HG03025 (cell line): ENCODE measurements around the gene FUNDC2.
A peak's percentile ranks its signal among the peaks of the same experiment; 100 is the strongest.

Source experiments
- ATAC-seq: cut with Tn5 transposase; IDR thresholded peaks from one replicate; pipeline ENCODE4 v1.9.1; 2021; ENCODE audit warnings: mild to moderate bottlenecking, moderate library complexity; ENCODE audit not compliant: unreplicated experiment, low FRiP score

The FUNDC2 gene

GRCh38 chrX:155023907-155024833 is 2.5 kb upstream of the FUNDC2 start:
- ATAC-seq, result no peak

DNA sequence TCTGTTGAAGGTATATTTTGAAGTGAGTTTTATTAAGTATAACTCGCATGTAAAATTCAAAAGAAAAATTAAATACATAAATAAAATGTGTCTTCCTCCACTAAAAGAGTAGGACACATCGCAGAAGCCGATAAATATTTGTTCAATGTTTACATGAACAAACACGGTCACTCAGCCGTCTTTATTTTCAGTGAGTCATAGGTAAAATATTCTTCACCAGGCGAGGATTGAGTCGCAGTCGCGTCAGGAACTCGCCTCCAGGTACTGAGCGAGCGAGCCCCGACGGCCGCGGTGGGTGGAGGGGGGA is 271 bp upstream of the FUNDC2 start:
- no peak for ATAC-seq

DNA sequence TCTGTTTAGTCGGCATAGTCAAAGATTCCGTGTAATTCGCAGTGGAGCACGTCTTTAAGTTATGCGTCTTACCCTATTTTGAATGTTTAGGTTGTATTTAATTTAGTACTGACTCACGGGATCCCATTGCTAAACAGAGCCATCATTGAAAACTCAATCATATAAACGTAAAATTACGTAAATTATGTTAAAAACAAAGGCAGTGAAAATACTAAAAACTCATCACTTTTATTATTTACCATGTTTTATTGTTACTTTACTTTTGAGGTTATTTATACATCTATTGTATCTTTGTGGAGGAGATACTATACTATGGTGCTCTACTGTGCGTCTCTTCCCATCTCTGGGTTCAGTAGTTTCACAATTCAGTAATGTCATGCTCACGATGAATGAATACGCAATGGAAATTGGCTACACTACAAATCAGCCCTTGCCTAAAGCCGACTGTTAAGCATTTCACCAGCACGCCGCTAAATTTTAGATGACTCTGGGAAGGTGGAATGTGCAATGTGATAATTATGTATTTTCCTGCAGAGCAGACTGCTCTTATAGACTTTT is 944 bp downstream of the FUNDC2 start:
- ATAC-seq, result no peak

DNA sequence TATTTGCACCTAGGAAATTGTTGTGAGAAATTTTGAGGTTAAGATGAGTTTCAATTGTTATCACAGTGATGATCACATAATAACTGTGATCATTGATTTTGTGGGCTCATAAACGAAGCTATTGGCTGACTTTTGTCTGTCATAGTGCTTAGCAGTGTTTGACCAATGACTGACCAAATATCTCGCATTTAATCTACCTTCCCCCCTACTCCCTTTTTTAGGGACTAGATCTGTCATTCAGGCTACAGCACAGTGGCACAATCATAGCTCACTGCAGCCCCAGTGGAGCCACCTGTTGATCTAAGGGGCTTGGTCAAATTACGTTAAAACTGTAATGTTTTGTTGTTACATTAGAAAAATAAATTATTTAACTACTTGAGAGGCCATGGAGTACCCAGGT is 1.5 kb downstream of the FUNDC2 start:
- no peak for ATAC-seq

- ATAC-seq, result no peak
These were observed 2.2 kb downstream of the FUNDC2 start for GRCh38 chrX:155028877-155029291.

DNA sequence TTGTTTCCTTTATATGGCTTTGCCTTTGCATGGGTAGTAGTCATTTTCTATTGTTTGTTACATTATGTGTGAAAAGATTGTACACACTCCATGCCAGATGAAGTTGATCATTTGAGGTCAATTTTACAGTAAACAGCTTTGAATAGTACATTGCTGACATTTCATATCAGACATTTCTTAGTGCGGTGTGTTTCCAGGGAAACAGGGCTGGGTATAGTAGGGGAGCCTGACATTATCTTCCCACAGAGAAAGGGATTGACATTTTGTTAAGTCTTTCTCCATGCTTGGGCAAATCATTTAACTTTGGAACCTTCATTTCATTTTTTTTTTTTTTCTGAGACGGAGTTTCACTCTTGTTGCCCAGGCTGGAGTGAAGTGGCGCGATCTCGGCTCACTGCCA is 5.0 kb downstream of the FUNDC2 start:
- ATAC-seq, result no peak

- no peak for ATAC-seq
These were observed 9.0 kb downstream of the FUNDC2 start for GRCh38 chrX:155035688-155036087.

- ATAC-seq, result no peak
These were observed 19.6 kb downstream of the FUNDC2 start for GRCh38 chrX:155046129-155046810.

- ATAC-seq, result no peak
These were observed 20.3 kb downstream of the FUNDC2 start for GRCh38 chrX:155046811-155047528.

- no peak for ATAC-seq
These were observed 22.5 kb downstream of the FUNDC2 start for GRCh38 chrX:155048977-155049619.

DNA sequence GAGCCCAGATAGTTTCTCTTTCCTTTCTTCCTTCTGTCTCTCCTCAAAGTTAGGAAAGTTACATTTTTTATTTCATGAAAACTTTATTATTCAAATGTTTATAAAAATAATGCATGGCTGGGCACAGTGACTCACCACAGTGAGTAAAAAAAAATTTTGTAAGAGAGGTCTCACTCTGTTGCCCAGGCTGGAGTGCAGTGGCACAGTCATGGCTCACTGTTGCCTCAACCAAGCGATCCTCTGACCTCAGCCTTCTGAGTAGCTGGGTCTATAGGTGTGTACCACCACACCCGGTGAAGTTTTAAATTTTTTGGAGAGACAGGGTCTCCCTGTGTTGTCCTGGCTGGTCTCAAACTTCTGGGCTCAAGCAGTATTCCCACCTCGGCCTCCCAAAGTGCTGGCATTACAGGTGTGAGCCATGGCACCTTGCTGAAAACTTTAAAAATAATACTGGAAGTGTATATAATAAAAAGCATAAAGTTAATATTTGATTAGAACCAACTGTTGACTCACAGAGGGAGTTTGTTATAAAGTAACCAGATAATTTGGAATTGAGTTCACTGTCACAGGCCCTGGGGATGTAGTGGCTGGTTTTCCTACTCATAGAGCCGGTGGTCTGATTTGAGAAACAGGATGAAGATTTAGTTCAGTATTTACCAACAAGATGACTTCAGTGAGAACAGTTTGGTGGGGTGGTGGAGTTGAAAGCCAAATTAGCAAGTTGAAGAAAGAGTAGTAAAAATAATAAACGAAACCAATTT is 26.3 kb downstream of the FUNDC2 start:
- ATAC-seq, result no peak

DNA sequence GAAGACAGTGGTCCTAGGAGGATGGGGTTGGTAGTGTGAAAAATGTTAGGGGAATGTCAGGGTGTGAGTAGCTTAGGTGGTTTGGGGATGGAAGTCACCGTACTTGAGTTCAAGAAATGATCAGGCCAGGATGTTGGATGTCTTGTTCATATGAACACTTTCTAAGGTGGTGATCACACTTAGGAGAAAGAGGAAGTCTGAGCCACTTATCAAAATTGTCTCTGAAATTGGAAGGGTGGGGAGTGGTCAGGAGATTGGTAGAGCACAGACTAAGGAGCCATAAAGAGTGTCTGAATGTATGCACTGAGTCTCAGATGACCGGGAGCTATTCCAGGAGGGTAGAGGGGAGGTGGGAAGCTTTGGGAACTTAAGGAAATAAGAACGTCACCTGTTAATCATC is 27.0 kb downstream of the FUNDC2 start:
- ATAC-seq, result no peak

GRCh38 chrX:155054255-155054654 is 27.6 kb downstream of the FUNDC2 start:
- no peak for ATAC-seq

DNA sequence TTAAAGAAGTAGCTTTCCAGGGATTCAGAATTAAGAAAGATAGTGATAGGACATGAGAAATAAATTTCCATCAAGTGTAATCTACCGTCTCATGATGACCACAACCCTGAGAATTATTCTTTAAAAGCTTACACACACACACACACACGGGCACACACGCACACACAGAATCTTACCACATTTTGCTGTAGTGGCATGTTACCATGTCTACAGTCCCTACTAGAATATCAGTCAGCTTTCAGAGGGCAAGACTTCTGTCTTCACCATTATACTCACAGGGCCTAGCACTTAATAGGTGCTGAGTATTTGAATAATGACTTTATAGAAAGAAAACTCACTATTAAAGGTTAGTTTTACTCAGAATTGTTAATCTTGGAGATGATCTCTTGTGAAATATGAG is 28.9 kb downstream of the FUNDC2 start:
- ATAC-seq, result no peak

- ATAC-seq, result no peak
These were observed 29.8 kb downstream of the FUNDC2 start for GRCh38 chrX:155056471-155056870.

DNA sequence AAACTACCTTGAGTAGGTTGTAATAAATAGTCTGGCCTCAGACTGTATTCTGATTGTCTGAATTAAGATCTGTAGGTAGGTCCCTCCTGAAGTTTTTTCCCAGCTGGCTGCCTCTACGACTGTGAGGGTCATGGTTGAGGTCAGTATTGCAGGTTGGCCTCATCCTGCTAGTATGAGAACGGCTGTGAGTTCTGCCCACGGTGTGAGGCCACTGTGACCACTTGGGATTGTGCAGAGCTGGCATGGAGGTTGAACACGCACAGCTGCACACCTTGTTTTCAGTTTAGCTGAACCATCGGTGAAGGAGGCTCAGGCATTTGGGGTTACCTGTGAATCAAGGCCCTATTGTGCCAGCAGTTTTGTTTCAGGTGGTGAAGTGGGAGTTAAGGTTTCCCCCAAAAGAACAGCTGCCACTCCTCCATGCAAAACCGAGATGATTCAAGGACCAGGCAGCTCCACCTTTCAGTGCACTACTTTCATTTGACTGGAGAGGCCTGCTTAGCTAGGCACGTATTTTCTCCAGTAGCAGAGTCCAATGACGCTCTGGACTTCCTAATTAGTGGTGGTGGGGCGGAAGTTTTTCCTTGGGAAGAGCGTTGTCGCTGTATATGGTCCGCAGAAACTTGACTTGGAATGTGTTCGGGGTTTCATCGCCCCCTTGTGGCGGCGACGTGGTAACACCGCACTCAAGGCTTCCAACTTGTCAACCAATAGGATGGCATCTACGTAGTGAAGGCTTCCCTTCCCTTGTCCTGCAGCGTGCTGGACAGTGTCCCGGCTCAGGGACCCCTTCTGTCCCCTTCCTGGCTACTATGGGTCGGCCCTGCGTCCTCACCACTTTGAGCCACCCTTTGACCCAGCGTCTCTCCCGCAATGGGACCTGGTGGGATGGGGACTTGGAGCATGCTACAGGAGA is 30.5 kb downstream of the FUNDC2 start:
- peak; percentile 81 for ATAC-seq

GRCh38 chrX:155061760-155062159 is 35.1 kb downstream of the FUNDC2 start:
- ATAC-seq, result no peak

GRCh38 chrX:155065035-155065734 is 38.5 kb downstream of the FUNDC2 start:
- no peak for ATAC-seq
